Prostate gland (tissue), 2 donors: ENCODE data around the gene TNS3.

ENCODE experiments used
- CTCF ChIP-seq, 4 experiments: fragments of 200-600 bp in 2 of 4; fragments of 450-650 bp in 2 of 4; sonication (generic) in 2 of 4; IDR thresholded peaks; 1 replicate in 3 of 4; 2 replicates in 1 of 4; pipeline ENCODE4 v1.5.1; 2016 to 2019; ENCODE audit warnings: antibody characterized with exemption in 4 of 4, mild to moderate bottlenecking in 2 of 4, moderate library complexity in 2 of 4
- POLR2A ChIP-seq: fragments of 450-650 bp; IDR thresholded peaks from one replicate; pipeline ENCODE4 v1.6.1; 2016; ENCODE audit warnings: antibody characterized with exemption, mild to moderate bottlenecking

- no peak for TF ChIP-seq CTCF (IDR thresholded peaks at IDR 0.05)
- TF ChIP-seq POLR2A, result no peak
Observed at GRCh38 chr7:47271749-47272148, 310.2 kb downstream of the TNS3 start.
